Limb (tissue), 2 donors: ENCODE results near the gene KMT2E.

ENCODE experiments used
- DNase-seq, 2 donors: peaks; one replicate each; pipeline ENCODE4 v3.0.0-alpha.2; 2016; ENCODE audit errors: extremely low spot score in 2 of 2

KMT2E gene

GRCh38 chr7:105130048-105130447 is 116.0 kb downstream of the KMT2E start:
- no peak for DNase-seq

GRCh38 chr7:105130580-105130979 is 116.6 kb downstream of the KMT2E start:
- no peak for DNase-seq

GRCh38 chr7:105131033-105131656 is 117.1 kb downstream of the KMT2E start:
- DNase-seq = no peak

- no peak for DNase-seq
Observed at GRCh38 chr7:105131890-105132289, 117.9 kb downstream of the KMT2E start.

GRCh38 chr7:105132335-105132734 is 118.3 kb downstream of the KMT2E start:
- no peak for DNase-seq

DNA sequence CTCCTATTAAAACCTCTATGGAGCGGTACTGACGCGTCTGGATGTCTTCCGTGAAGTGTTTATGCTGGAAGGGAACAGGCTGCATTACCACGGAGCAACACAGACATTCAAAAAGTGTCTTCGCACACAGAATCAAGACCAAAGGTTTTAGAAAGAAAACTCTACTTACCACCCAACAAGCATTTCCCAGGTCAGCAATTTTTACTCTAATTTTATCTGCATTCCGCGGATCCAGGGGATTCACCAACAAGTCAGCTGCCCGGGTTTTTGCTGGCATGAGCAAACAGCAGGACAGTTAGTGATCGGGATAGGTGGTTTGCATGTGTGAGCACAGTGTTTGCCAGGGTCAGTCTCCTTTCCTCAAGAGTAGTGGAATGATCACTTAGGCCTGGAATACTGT is 118.8 kb downstream of the KMT2E start:
- no peak for DNase-seq

GRCh38 chr7:105133358-105133757 is 119.4 kb downstream of the KMT2E start:
- no peak for DNase-seq

DNA sequence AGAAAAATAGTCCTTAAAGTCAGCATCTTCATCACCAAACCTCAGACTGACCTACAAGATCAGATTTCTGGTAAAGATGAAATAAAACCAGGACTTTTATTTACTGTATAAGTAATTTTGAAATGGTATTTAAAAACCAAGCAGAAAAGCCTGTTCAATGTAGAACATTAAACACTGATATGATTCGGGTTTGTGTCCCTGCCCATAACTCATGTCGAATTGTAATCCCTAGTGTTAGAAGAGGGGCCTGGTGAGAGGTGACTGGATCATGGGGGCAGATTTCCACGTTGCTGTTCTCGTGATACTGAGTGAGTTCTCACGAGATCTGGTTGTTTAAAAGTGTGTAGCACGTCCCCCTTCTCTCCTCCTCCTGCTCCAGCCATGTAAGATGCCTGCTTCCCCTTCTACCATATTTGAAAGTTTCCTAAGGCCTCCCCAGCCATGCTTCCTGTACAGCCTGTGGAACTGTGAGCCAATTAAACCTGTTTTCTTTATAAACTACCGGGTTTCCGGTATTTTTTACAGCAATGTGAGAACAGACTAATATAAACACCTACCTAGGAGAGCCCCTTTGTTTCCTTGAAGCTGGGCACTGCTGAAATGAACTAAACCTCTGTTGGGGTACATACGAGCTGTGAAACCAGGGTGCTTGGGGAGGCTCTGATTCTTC is 120.1 kb downstream of the KMT2E start:
- DNase-seq = no peak

DNA sequence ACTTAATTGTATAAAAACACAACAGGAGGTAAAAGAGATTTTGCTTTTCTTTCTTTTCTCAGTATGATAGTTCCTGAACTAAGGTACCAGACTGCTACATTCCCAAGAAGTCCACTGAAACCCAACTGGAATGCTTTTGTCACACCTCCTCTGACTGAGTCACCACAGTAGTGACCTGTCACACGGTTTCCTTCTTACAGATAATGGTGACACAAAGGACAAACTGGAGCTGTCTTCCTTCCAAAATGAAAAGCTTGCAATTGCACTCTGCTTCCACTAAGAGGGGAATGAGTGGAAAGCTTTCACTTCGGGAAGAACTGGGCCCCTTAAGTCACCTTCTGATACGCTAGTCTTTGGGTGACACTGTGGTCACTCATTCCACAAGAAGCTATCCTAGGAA is 122.2 kb downstream of the KMT2E start:
- no peak for DNase-seq

DNA sequence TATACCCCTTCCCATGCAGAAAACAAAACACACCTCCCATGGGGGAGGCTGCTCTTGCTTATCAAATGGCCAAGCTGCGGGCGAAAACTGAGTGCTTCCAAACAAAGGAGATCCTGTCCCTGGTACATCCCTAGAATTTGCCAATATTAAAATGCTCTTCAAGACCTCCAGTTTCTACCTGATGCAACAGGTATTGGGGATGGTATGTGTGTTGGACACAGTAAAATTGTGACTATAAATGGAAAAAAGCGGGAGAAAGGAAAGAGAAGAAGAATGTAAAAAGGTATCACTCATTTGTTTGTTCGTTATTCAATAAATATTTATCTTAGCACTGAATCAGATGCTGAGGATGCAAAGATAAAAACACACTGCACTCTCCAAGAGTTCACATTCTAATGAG is 123.9 kb downstream of the KMT2E start:
- DNase-seq = no peak

- DNase-seq = no peak
Observed at GRCh38 chr7:105139381-105139780, 125.4 kb downstream of the KMT2E start.

GRCh38 chr7:105141068-105141467 is 127.1 kb downstream of the KMT2E start:
- DNase-seq = peak; percentile 38 to 39

DNA sequence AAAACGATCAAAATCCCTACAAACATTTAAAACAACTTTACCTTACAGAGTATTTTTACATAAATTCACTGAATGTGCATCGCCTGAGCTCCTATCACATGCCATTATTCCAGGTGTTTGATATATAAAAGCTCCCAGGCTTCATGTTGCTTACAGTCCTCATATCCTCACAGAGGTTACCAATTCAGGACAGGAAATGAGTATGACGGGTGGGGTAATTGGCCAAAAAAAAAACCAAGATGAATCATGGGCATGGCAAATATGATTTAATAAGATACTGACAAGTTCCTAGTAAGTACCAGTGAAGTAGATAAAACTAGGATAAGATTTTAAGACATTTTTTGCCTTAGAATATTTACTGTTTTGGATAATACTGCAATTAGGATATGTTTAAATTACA is 135.8 kb downstream of the KMT2E start:
- no peak for DNase-seq

DNA sequence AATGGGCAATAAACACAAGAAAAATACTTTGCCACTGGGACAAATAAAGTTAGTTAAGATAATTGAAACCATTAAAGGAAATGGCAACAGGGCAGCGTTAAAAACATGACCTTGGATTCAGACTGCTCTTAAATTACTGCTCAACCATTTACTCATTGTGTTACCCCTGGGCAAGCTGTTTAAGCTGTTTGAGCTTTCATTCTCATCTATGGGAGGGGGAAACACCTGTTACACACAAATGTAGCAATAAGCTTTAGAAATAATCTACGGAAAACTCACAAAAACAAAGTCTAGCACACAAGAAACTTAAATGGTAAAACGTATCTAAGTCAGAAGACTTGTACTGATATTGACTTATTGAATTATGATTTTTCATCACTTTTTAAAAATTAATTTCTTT is 137.1 kb downstream of the KMT2E start:
- DNase-seq = no peak

DNA sequence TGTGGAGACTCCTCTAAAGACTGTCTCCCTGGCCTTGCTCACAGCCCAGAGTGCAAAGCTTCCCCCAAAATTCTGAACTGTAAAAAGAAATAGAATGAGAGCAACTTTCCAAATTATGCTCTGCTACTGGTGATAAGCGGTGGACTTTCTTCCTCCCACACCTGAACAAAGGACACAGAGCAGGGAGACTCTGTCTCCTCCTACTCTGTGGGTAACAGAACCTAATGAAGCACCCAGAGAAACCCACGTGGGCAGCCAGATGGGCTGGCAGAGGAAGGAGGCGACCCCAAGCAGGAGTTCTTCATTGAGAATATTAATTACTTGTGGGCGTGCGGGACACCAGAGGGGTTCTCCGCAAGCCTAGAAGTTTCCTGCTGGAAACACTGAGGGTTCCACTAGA is 139.5 kb downstream of the KMT2E start:
- no peak for DNase-seq

DNA sequence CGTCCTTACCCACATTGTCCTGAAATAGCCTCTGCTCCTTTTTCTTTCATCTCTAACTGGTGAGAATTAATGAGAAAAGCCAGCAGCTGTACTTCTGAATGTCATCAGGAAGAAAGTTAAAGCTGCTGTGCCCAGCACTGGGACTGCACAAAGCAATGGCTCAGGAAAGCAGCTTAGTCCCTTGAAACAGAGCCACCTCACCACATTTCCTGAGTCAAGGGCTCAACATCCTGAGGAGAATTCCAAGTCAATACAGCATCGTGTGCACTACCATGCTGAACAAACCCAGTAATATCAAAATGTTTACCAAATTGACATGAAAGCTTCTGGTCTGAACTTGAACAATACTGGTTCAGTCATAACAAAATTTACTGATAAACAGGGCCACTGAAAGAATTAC is 140.1 kb downstream of the KMT2E start:
- DNase-seq = no peak

- DNase-seq = no peak
Observed at GRCh38 chr7:105156731-105157130, 142.7 kb downstream of the KMT2E start.

DNA sequence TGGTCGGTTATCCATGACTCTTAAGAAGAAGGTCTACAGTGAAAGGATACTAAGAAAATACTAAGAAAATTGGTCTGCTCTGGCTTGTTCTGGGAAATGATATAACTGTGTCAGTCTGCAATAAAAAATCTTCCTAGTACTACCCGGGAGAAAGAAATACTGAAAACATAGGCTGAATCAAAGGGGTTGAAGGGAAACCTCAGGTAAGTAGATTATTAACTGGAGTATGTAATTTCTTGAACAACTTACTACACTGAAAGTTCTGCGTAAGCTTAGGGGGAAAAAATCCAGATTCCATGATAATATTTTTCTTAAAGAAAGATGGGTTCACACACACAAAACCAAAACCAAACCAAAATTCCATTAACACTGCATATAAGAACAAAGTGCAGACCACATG is 143.3 kb downstream of the KMT2E start:
- DNase-seq = no peak

- no peak for DNase-seq
Observed at GRCh38 chr7:105161366-105161765, 147.4 kb downstream of the KMT2E start.
